Mucosa of descending colon (tissue), 3 donors: Measurements from ENCODE around the gene RAD51C. TPM values are rescaled to one million over a fixed set of nuclear protein-coding genes. Genes with fewer than 3 reads are reported as not detected.

Experiments used
- ATAC-seq: fragments of 200-7000 bp; cut with Tn5 transposase; one replicate; pipeline ENCODE4 v1.9.1; 2020; ENCODE audit warnings: mild to moderate bottlenecking, moderate library complexity
- DNase-seq, 3 donors: peaks; one replicate each; pipeline ENCODE4 v3.0.0-alpha.2; 2020
- H3K36me3 ChIP-seq: fragments of 200-600 bp; one replicate; pipeline ENCODE4 v1.8.0; 2021; ENCODE audit warnings: low read depth, mild to moderate bottlenecking
- H3K4me1 ChIP-seq: fragments of 200-600 bp; one replicate; pipeline ENCODE4 v1.8.0; 2021; ENCODE audit warnings: low read depth, mild to moderate bottlenecking
- H3K4me3 ChIP-seq: fragments of 200-600 bp; one replicate; pipeline ENCODE4 v1.8.0; 2021; ENCODE audit warnings: mild to moderate bottlenecking
- H3K9me3 ChIP-seq: fragments of 200-600 bp; one replicate; pipeline ENCODE4 v1.8.0; 2021; ENCODE audit warnings: mild to moderate bottlenecking
- intact Hi-C, 2 donors: fragments of 100-400 bp; cut with DNase I in 1 of 2; cut with micrococcal nuclease in 1 of 2; formaldehyde crosslinking; loops; one replicate each; pipeline versions ENCODE4 v1.11.0 to v1.11.1; 2022; cut with DNase I, micrococcal nuclease
- total RNA-seq, 3 donors: library from RNA; stranded (reverse); fragmentation: NEBNext Ultra II Directional in 2 of 3; extraction: Animal tissue kit (Norgen Biotek cat#: 25700) in 2 of 3; gene quantifications; one replicate each; pipeline versions ENCODE4 v1.2.1 to v1.2.4, GENCODE V29; 2021 to 2023
- TF ChIP-seq, protein P1 (sequence below): fragments of 200-600 bp; IDR thresholded peaks from one replicate; pipeline ENCODE4 v1.8.0; 2022; ENCODE audit warnings: antibody characterized with exemption, mild to moderate bottlenecking
- donor health status: DM: no; HTN: no; CAD: no; lungs with moderate emphysema.
- donor health status: DM: no; HTN: no; CAD: no.
- donor health status: DM: no; HTN: yes; CAD: no.

Gene RAD51C
- total RNA-seq, 3 donors from 2014 or later, result 6.2 to 20.3 (median 18.9) TPM

DNA sequence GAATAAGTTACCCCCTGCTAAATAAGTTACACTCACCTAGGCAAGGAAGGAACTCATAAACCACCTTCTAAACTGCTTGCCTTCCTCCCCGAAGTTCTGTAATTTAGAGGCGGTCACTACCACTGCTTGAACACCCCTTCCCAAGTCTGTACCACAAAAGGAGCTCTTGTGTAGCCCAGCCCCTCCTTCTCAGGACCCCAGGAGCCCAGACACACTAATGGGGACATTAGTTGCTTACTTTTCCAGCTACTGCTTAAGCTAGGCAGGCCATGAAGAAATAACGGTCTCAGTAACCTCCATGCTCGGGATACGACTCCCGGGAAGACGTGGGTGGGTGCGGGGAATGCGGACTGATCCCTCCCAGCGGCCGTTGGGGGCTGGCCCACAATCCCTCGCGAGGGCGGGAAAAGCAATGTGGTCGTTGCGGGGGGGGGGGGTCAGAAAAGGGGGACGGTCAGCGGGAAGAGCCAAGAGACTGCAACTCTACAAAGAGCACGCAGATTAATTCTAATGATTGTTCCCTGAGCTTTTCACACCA is 632 bp upstream of the RAD51C start, which contains the start of gene TEX14:
TSS of gene TEX14 (minus strand) at position 345 of the 538 bp plus-strand sequence. CDS start 40,044 bp downstream, outside the sequence.
- Histone ChIP-seq H3K4me3 (peak within 1 kb of the TSS; percentile 30), H3K36me3 (no peaks in the 10 kb centered on the region), H3K9me3 (no peaks in the 10 kb centered on the region), H3K4me1 (peaks cover 9% of the 10 kb centered on the region)
- TF ChIP-seq, protein P1, sequence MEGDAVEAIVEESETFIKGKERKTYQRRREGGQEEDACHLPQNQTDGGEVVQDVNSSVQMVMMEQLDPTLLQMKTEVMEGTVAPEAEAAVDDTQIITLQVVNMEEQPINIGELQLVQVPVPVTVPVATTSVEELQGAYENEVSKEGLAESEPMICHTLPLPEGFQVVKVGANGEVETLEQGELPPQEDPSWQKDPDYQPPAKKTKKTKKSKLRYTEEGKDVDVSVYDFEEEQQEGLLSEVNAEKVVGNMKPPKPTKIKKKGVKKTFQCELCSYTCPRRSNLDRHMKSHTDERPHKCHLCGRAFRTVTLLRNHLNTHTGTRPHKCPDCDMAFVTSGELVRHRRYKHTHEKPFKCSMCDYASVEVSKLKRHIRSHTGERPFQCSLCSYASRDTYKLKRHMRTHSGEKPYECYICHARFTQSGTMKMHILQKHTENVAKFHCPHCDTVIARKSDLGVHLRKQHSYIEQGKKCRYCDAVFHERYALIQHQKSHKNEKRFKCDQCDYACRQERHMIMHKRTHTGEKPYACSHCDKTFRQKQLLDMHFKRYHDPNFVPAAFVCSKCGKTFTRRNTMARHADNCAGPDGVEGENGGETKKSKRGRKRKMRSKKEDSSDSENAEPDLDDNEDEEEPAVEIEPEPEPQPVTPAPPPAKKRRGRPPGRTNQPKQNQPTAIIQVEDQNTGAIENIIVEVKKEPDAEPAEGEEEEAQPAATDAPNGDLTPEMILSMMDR, result no peak
- ATAC-seq (no peak), DNase-seq (peak in 2 of 3 donors; percentile 7 to 30)
- intact Hi-C loops, result no loop called here

DNA sequence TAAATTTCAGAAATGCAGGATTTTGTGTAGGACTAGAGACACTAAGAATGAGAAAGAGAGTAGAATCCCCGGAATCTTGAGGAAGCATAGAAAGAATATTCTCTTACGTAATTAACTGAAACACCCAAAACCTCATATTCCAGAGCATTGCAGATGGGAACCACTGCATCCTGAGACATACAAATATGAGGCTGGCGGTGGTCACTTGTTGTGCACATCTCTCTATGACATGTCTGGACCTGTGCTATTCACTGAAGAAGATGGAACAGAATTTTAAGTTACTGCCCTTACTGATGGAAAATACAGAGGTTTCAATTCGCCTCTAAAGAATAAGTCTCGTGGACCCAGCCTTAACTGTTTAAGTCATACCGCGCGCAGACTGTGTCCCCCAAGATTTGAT is 806 bp downstream of the RAD51C start:
- H3K4me3 ChIP-seq, result no peak overlapping the region

GRCh38 chr17:58693751-58694150 is 1.3 kb downstream of the RAD51C start:
- Histone ChIP-seq H3K4me3 (no peak overlapping the region), H3K36me3 (no peaks in the 10 kb centered on the region), H3K4me1 (peaks cover 9% of the 10 kb centered on the region), H3K9me3 (no peaks in the 10 kb centered on the region)
- intact Hi-C loops, result no loop called here
- TF ChIP-seq, protein P1, result no peak
- DNase-seq (no peak), ATAC-seq (no peak)

More for the DNA sequence above, 806 bp downstream of the RAD51C start:
- intact Hi-C loops, result no loop called here
- no peaks in the 10 kb centered on the region for H3K9me3 ChIP-seq
- no peaks in the 10 kb centered on the region for H3K36me3 ChIP-seq
- DNase-seq, result no peak
- TF ChIP-seq, protein P1, result no peak
- H3K4me1 ChIP-seq, result peaks cover 9% of the 10 kb centered on the region
- no peak for ATAC-seq

DNA sequence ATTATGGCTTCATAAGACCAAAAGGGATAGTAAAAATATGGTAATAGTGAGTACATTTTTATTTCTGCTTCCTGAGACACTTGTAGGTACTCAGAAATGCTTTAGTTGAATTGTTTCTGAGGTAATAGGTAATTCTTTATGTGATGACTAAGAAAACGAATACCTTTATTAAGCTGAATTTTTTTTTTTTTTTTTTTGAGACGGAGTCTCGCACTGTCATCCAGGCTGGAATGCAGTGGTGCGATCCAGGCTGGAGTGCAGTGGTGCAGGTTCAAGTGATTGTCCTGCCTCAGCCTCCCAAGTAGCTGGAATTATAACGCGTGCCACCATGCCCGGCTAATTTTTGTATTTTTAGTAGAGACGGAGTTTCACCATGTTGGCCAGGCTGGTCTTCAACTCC is 1.9 kb downstream of the RAD51C start:
- TF ChIP-seq, protein P1, result no peak
- H3K36me3 ChIP-seq, result no peaks in the 10 kb centered on the region
- no peaks in the 10 kb centered on the region for H3K9me3 ChIP-seq
- H3K4me3 ChIP-seq, result no peak overlapping the region
- intact Hi-C loops, result no loop called here
- peaks cover 9% of the 10 kb centered on the region for H3K4me1 ChIP-seq
- ATAC-seq, result no peak
- no peak for DNase-seq

DNA sequence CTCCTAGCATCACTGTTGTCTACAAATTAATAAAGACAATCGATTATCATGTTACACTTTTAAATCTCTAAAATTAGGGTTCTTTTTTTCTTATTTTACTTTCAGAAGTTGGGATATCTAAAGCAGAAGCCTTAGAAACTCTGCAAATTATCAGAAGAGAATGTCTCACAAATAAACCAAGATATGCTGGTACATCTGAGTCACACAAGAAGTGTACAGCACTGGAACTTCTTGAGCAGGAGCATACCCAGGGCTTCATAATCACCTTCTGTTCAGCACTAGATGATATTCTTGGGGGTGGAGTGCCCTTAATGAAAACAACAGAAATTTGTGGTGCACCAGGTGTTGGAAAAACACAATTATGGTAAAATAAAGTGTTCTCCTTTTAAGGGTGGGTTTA is 2.4 kb downstream of the RAD51C start:
- DNase-seq, result no peak
- no peak overlapping the region for H3K4me3 ChIP-seq
- no peaks in the 10 kb centered on the region for H3K36me3 ChIP-seq
- intact Hi-C loops, result no loop called here
- peaks cover 9% of the 10 kb centered on the region for H3K4me1 ChIP-seq
- TF ChIP-seq, protein P1, result no peak
- H3K9me3 ChIP-seq, result no peaks in the 10 kb centered on the region
- ATAC-seq, result no peak

- H3K4me3 ChIP-seq, result no peak overlapping the region
- DNase-seq, result no peak
- H3K4me1 ChIP-seq, result no peaks in the 10 kb centered on the region
- ATAC-seq, result no peak
- intact Hi-C loops, result no loop called here
- no peaks in the 10 kb centered on the region for H3K9me3 ChIP-seq
- no peaks in the 10 kb centered on the region for H3K36me3 ChIP-seq
- TF ChIP-seq, protein P1, result no peak
These were observed 7.4 kb downstream of the RAD51C start for GRCh38 chr17:58699771-58700170.
